Activated T-helper 9 cell treated with anti-CD3 and anti-CD28 coated beads, Interleukin-2, amount 50 U/mL, for 16 hours (primary cell): ENCODE data around the gene LCP1.

ENCODE experiments used
- DNase-seq: peaks from one replicate; pipeline ENCODE4 v3.0.0-alpha.2; 2020; ENCODE audit warnings: low read depth

The LCP1 gene

GRCh38 chr13:46100191-46100815, 81.7 kb downstream of the LCP1 start:
- no peak for DNase-seq

- no peak for DNase-seq
These were observed 84.3 kb downstream of the LCP1 start for GRCh38 chr13:46097663-46098062.

DNA sequence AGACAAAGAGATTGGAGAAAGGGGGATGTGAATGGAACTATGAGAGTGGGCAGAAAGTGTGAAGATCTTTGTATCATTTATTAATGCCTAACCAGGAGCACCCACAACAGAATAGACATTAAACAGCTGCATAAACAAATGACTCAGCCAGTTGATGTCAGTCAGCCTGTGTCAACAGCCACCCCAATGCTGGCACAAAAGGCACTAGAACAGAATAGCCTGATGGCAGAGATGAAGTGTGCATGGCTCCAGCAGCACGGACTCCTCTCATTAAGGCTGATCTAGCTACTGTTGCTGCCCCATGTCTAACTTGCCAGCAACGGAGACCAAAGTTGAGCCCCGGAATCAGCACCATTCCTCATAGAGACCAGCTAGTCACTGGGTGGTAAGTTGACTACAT, 85.0 kb downstream of the LCP1 start:
- DNase-seq, result no peak

DNA sequence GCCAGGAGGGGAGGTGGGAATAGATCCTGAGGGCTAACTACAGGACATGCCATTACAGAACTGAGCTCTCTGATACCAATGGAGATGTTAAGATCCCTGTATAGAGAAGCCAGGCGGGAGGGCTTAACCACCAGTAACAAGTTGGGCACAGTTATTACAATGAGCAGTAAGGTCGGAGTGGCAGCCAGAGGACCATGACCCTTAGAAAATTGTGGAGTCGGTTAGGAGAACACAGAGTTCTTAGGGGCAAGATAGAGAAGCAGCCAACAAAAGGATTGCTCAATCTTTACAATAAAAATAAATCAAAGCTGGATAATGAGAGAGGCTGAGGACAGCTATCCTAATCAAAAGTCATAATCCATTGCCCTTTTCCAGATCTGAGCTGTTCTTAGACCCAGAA, 87.5 kb downstream of the LCP1 start:
- DNase-seq, result no peak

DNA sequence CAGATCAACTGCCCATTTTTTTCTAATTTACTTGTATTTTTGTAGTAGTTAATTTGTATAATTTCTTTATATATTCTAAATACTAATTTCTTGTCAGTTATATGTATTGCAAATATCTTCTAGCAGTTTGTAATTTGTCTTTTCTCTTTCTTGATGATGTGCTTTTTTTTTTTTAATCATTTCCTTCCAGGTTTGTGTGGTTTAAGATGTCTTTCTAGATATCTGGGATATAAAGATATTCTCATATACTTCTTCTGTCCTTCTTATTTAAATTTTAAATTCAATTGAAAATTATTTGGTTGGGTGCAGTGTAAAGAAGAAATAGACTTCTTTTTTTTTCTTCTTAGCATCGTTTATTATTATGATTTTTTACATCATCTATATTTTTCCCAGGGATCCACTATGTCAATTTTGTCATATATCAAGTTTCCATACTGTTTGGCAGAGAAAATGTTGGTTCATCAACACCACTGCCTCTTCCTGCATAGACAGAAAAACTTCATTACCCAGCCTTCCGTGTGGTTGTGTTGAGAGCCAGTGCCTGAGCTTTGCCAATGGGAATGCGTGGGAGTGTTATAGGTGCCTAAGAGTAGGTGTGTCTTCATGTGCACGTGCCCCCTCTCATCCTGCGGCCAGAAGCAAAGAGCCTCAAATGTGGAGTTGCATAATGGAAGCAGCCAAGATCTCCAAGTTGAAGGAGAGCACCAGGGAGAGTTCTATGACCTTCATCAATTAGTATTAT, 93.0 kb downstream of the LCP1 start:
- DNase-seq, result no peak

- DNase-seq, result no peak
These were observed 94.5 kb downstream of the LCP1 start for GRCh38 chr13:46087481-46087880.

GRCh38 chr13:46086985-46087384, 95.0 kb downstream of the LCP1 start:
- DNase-seq, result no peak

DNA sequence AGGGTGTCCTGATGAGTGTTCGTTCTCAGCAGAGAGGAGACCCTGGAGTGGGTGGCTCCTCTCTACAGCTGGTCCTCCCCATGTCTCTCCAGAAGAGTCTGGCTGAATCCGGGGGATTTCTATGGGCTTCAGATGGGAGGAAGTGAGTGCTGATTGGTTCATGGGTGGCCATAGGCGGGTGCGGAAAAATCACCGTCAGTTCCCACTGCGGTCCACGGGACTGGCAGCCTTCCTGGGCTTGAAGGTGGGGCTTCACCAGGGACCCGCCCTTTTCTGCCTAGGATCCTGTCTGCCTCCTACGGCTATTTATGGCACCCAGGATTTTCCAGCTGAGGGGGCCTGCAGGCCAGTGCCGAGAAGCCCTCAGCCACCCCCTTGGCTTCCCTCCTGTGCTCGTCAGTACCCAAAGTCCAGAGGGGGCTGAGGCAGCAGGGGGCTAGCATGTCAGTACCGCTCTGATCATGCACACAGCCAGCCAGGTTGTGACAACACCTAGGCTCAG, 95.5 kb downstream of the LCP1 start:
- no peak for DNase-seq

GRCh38 chr13:46085737-46086136, 96.2 kb downstream of the LCP1 start:
- DNase-seq, result no peak

DNA sequence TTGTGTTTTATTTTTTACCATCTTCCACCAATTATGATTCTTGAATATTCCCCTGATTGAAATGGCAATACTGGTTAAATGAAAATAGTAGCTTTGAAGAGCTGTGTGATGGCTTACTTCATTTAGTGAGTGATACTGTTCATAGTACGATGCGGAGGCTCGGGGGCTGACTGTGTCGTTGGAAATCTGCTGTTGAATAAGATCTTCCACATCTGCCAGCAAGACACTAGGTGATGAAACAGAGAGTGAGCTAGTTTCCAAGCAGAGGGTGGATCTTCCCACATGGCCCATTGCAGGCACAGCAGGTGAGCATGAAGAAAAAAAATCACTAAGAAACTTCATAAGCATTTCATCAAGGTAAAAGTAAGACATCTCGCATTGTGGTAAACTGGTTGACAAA, 99.7 kb downstream of the LCP1 start:
- DNase-seq, result no peak

DNA sequence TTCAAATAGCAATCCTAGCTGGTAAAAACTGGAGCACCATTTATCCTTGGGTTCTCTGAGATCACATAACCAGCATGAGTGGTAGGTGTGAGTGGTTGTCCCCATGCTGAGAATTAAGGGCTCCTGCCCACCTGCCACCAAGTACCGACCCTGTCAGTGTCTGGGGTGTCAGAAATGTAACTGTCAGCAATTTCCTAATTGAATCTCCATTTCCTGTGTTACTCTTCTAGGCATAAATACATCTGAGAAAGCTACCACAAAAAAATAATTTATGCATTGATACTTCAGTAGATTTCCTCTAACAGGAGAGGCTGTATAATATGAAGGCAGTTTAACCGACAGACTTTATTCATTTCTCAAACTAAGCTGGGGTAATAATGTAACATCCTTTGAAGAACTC, 102.2 kb downstream of the LCP1 start:
- DNase-seq, result no peak

DNA sequence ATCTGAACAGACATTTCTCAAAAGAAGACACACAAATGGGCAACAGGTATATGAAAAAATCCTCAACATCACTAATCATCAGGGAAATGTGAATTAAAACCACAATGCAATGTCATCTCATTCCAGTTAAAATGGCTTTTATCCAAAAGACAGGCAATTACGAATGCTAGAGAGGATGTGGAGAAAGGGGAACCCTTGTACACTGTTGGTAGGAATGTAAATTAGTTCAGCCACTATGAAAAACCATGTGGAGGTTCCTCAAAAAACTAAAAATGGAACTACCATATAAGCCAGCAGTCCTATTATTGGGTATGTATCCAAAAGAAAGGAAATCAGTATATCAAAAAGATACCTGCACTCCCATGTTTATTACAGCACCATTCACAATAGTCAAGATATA, 104.7 kb downstream of the LCP1 start:
- DNase-seq, result no peak

DNA sequence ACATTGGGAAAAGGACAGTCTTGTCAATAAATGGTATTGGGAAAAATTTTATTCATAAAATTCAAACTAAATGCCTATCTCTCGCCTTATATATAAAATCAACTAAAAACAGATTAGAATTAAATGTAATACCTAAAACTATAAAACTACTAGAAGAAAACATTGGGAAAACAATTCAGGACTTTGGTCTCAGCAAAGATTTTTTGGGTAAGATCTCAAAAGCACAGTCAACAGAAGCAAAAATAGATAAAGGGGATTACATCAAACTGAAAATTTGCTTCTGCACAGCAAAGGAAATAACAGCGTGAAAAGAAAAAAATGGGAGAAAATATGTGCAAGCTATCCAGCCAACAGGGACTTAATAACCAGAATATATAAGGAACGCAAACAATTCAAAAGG, 105.2 kb downstream of the LCP1 start:
- no peak for DNase-seq
